Testis (tissue), 3 donors: Measurements from ENCODE around the gene C1QTNF5. TPM values are rescaled to one million over a fixed set of nuclear protein-coding genes. Genes with fewer than 3 reads are reported as not detected.

Experiments
- DNase-seq: peaks from one replicate; pipeline ENCODE4 v3.0.0-alpha.2; 2019
- H3K27ac ChIP-seq, 2 donors: fragments of 200-600 bp; sonication (generic); one replicate each; pipeline ENCODE4 v1.5.1; 2019
- H3K27me3 ChIP-seq: fragments of 200-600 bp; sonication (generic); one replicate; pipeline ENCODE4 v1.5.1; 2019
- H3K36me3 ChIP-seq: fragments of 200-600 bp; sonication (generic); one replicate; pipeline ENCODE4 v1.5.1; 2017; ENCODE audit warnings: low read depth; ENCODE audit errors: missing control alignments
- H3K4me1 ChIP-seq: fragments of 200-600 bp; sonication (generic); one replicate; pipeline ENCODE4 v1.5.1; 2019
- H3K4me3 ChIP-seq, 2 donors: fragments of 200-600 bp; sonication (generic); one replicate each; pipeline ENCODE4 v1.5.1; 2017 to 2019
- H3K9me3 ChIP-seq: fragments of 200-600 bp; sonication (generic); one replicate; pipeline ENCODE4 v1.5.1; 2017
- POLR2A ChIP-seq: fragments of 450-650 bp; IDR thresholded peaks from one replicate; pipeline ENCODE4 v1.6.1; 2017; ENCODE audit warnings: antibody characterized with exemption, mild to moderate bottlenecking, moderate library complexity
- WGBS, 2 donors: methylation state at CpG; one replicate each; pipeline ENCODE4 v1.1.5; 2018; 5-methylcytosine and 5-hydroxymethylcytosine counted together
- intact Hi-C: fragments of 100-400 bp; cut with DNase I; formaldehyde crosslinking; loops from one replicate; pipeline ENCODE4 v1.15.1; 2023; ENCODE audit warnings: low total_unique reads
- polyA plus RNA-seq: library from polyadenylated mRNA; stranded (reverse); fragments of 350-450 nt; fragmentation: Illumina TruSeq; extraction: RNeasy Lipid Tissue Mini Kit (QIAGEN cat#74804); gene quantifications from one replicate; pipeline ENCODE4 v1.2.3, GENCODE V29; 2014; ENCODE audit warnings: low read depth, low replicate concordance; ENCODE audit not compliant: insufficient read depth
- total RNA-seq, 2 donors: library from RNA; depleted of rRNA; stranded (reverse); fragments of >200 nt; gene quantifications; one replicate each; pipeline ENCODE4 v1.2.3, GENCODE V29; 2016
- TF ChIP-seq, protein P1 (sequence below), 3 experiments: fragments of 450-650 bp in 2 of 3; fragments of 200-600 bp in 1 of 3; sonication (generic) in 1 of 3; IDR thresholded peaks; one replicate each; pipeline ENCODE4 v1.5.1; 2016 to 2019; ENCODE audit warnings: antibody characterized with exemption in 3 of 3, mild to moderate bottlenecking in 2 of 3, moderate library complexity in 1 of 3

The C1QTNF5 gene
- total and polyA plus RNA-seq, 3 donors from 2014 or later, result 4.7 to 12.6 (median 5.3) TPM

DNA sequence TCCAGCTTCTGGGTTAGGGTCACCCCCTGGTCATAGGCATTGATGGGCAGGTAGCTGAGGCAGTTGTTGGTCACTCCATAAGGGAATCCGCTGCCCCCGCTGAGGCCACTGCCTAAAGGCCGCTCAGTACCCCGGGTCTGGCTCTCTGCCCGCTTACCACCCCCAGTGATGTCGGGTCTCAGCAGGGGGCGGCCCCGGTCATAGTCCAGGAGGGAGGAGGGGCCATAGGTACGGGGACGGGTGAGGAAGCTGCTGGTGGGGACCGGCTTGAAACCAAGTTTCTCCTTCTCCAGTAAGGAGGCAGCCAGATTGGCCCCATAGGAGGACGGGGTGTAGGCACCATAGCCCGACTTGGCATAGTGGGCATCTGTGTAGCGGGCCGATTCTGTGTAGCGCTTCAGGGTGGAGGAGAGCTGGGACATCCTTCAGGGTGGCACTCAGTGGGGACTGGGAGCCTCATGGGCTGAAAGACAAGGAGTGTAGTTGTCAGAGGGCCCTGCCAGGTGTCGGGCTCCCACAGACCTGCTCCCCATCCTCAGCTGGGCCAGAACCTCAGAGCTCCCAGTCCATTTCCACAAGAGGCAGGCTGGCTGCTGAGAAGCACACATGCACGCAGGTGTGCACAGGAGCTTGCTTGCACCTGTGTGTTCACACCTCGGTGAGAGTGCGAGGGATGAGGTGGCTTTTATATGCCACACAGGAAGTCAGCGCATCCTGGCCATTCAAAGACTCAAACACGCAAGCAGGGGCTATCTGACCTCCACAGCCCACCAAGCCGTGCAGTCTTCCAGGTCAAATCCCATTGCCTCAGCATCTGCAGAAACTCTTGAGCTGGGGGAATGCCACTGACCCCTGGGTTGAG, 32.6 kb upstream of the C1QTNF5 start:
- H3K4me1 ChIP-seq, result peaks cover 56% of the 10 kb centered on the region
- no peak for DNase-seq
- intact Hi-C loops, result no loop called here
- no peaks in the 10 kb centered on the region for H3K36me3 ChIP-seq
- H3K9me3 ChIP-seq, result no peaks in the 10 kb centered on the region
- TF ChIP-seq, protein P1, sequence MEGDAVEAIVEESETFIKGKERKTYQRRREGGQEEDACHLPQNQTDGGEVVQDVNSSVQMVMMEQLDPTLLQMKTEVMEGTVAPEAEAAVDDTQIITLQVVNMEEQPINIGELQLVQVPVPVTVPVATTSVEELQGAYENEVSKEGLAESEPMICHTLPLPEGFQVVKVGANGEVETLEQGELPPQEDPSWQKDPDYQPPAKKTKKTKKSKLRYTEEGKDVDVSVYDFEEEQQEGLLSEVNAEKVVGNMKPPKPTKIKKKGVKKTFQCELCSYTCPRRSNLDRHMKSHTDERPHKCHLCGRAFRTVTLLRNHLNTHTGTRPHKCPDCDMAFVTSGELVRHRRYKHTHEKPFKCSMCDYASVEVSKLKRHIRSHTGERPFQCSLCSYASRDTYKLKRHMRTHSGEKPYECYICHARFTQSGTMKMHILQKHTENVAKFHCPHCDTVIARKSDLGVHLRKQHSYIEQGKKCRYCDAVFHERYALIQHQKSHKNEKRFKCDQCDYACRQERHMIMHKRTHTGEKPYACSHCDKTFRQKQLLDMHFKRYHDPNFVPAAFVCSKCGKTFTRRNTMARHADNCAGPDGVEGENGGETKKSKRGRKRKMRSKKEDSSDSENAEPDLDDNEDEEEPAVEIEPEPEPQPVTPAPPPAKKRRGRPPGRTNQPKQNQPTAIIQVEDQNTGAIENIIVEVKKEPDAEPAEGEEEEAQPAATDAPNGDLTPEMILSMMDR (IDR thresholded peaks at IDR 0.05), result no peak
- no peak for TF ChIP-seq POLR2A
- 83 to 96% methylated on average over 8 to 23 of the region's 23 CpGs for WGBS, 2 donors
- no peaks in the 10 kb centered on the region for H3K27me3 ChIP-seq
- no peak overlapping the region for H3K27ac ChIP-seq
- H3K4me3 ChIP-seq, result no peak overlapping the region

DNA sequence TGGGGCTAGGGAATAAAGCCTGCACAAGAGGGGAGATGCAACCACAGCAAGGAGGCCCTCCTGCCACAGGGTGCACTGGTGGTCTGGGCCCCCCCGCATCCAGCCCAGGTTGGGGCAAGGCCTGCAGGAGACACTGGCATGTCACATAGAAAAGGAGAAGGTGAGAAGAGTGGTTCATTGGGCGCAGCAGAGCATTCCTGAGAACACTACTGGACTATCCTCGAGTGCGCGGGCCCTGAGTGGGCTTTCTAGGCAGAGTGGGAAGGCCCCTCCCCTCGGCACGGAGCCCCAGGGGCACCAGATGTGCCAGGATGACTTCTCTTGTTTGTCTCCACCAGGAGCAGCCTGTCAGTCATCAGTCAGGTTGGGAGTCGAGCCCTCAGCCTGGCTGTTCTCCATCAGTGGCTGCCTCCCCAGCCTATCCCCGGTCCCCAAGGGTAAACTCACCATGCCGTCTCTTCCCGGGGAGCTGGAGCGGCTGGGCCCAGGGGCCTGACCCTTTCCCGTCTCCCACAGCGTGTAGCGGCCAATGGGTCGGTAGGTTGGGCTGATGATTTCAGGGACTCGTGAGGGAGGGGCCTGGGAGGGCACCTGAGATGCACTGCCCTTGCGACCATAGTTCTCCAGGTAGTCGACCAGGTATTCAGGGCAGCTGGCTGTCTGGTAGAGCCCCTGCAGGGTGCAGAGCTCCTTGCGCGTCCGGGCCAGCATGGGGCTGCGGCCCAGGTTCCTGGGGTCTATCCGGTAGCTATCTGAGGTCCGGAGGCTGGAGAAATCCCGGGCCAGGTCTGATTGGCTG, 31.8 kb upstream of the C1QTNF5 start:
- Histone ChIP-seq H3K9me3 (no peaks in the 10 kb centered on the region), H3K27ac (no peak overlapping the region), H3K36me3 (no peaks in the 10 kb centered on the region), H3K4me3 (no peak overlapping the region), H3K27me3 (no peaks in the 10 kb centered on the region), H3K4me1 (peaks cover 63% of the 10 kb centered on the region)
- DNase-seq, result no peak
- WGBS, 2 donors, result 88 to 100% methylated on average over 2 to 25 of the region's 26 CpGs
- intact Hi-C loops, result no loop called here
- TF ChIP-seq POLR2A, result no peak

DNA sequence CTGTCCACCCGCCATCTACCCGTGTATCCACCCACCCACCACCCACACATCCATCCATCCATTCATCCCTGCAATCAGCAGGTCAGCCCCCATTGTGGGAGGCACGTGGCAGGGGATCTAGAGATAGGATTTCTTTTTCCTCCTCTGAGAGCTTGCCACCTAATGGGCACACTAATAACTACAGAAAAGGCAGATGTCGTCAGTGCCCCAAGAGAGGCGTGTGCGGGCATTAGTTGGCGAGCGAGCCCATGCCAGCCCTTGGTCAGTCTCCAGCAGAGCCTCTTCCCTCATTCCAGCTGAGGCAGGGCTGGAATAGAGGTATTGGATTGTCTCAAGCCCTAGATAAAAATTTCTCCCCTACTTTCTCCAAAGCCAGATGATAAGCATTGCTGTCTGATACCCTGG, 31.1 kb upstream of the C1QTNF5 start:
- H3K27me3 ChIP-seq, result no peaks in the 10 kb centered on the region
- intact Hi-C loops, result no loop called here
- no peak overlapping the region for H3K4me3 ChIP-seq
- H3K4me1 ChIP-seq, result peaks cover 70% of the 10 kb centered on the region
- TF ChIP-seq, protein P1 (IDR thresholded peaks at IDR 0.05), result peak in 2 of 3 experiments; percentile 9 to 17
- no peak for TF ChIP-seq POLR2A
- no peak overlapping the region for H3K27ac ChIP-seq
- peak; percentile 47 for DNase-seq
- no peaks in the 10 kb centered on the region for H3K9me3 ChIP-seq
- H3K36me3 ChIP-seq, result no peaks in the 10 kb centered on the region
- WGBS, 2 donors, result 59 to 83% methylated on average over 8 of the region's 8 CpGs

DNA sequence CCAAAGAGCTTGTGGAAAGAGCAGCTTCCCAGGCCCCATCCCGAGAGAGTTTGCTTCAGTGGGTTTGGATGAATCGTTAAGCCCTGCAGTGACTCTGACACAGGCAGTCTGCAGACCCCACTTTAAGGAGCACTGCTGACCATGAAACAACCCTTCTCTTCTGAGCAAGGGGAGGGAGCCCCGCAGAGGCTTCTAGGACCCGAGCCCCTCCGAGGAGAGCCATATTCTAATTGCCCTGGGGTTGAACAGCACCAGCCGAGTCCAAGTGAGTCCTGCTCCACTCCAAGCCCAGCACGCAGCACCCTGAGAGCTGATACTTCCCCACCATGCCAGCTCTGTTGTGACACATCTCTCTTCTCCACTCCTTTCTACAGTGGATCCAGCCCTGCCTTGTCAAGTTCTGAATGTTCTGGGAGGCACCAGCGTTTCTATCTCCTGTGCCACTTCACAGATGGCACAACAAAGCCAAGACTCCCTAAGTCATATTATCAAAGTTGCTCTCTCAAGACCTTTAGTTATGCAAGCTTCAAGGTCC, 30.5 kb upstream of the C1QTNF5 start:
- H3K4me1 ChIP-seq, result peaks cover 69% of the 10 kb centered on the region
- no peaks in the 10 kb centered on the region for H3K36me3 ChIP-seq
- no peak for TF ChIP-seq POLR2A
- TF ChIP-seq, protein P1 (IDR thresholded peaks at IDR 0.05), result no peak
- H3K9me3 ChIP-seq, result no peaks in the 10 kb centered on the region
- intact Hi-C loops, result no loop called here
- no peaks in the 10 kb centered on the region for H3K27me3 ChIP-seq
- no peak for DNase-seq
- H3K4me3 ChIP-seq, result no peak overlapping the region
- 68 to 83% methylated on average over 4 to 8 of the region's 8 CpGs for WGBS, 2 donors
- no peak overlapping the region for H3K27ac ChIP-seq

DNA sequence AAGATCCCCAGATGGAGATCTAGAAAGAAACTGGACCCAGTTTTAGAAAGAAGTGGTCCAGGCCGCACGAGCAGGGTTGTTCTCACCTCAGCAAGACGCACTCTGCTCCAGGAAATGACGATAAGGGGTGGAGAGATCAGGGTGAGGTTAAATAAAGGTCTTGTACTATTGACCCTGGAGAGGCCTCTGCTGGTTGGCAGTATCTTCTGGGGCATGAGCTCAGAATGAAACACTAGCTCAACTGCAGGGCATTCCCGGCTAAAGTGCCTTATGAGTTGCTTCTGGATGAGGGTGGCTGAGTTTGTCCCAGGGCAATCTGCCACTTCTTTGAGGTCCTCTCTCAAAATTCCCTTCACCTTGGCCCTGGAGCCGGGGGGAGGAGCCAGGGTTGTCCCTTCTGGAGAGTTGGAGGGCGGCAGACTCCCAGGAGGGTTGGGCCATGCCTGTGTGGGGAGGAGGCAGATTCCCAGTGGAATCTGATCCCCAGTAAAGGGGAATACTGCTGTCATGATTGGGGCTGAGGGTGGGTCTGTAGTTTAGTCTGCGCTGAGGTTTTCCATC, 29.9 kb upstream of the C1QTNF5 start:
- H3K27ac ChIP-seq, result no peak overlapping the region
- DNase-seq, result no peak
- TF ChIP-seq, protein P1 (IDR thresholded peaks at IDR 0.05), result no peak
- TF ChIP-seq POLR2A, result no peak
- H3K9me3 ChIP-seq, result no peaks in the 10 kb centered on the region
- intact Hi-C loops, result no loop called here
- H3K36me3 ChIP-seq, result no peaks in the 10 kb centered on the region
- no peaks in the 10 kb centered on the region for H3K27me3 ChIP-seq
- H3K4me3 ChIP-seq, result no peak overlapping the region
- peaks cover 64% of the 10 kb centered on the region for H3K4me1 ChIP-seq
- WGBS, 2 donors, result 65 to 84% methylated on average over 8 of the region's 8 CpGs
